ENCODE measurements around the gene NUBPL.

The NUBPL gene

DNA sequence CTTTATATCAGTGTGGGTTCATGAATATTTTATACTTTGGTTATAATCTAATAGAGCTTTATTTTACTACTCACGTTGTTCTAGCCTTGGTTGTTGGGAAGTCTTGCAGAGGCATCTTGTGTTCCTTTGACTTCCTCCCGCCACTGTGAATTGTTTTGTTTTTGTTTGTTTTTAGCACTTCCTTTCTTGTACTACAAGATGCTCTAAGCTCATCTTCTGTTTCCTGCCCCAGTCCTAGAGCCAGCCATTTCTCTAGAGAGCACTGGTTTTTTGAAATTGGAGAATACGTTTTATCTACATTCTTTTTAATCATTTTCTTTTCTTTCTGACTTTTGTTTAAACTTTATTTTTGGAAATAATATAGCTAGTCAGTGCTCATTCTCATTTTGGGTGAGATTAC is 15.9 kb upstream of the NUBPL start:
- no peaks in the 10 kb centered on the region for H3K9me2 ChIP-seq (replicated peaks; ENCODE audit: low read depth, low read length)
- H3F3A ChIP-seq (ENCODE audit: low read depth) = no peaks in the 10 kb centered on the region
- no peaks in the 10 kb centered on the region for H3K79me2 ChIP-seq (ENCODE audit: insufficient read depth, low read length)
- no peak for TF ChIP-seq EZH2phosphoT487 (IDR thresholded peaks at IDR 0.05; ENCODE audit: borderline replicate concordance)
- H3K36me3 ChIP-seq (ENCODE audit: insufficient read depth, low read length) = no peaks in the 10 kb centered on the region
- H4K20me1 ChIP-seq (ENCODE audit: insufficient read depth, low read length, poor library complexity, severe bottlenecking) = no peaks in the 10 kb centered on the region
- H3K4me2 ChIP-seq (ENCODE audit: low read depth, low read length, poor library complexity, severe bottlenecking) = no peak overlapping the region
- no peaks in the 10 kb centered on the region for H3K9me3 ChIP-seq (ENCODE audit: insufficient read depth, low read depth, low read length)
- H2AFZ ChIP-seq (ENCODE audit: low read length) = no peak overlapping the region
- H3K4me1 ChIP-seq (ENCODE audit: insufficient read depth, low read length, poor library complexity, severe bottlenecking) = no peaks in the 10 kb centered on the region
- H3K27me3 ChIP-seq (ENCODE audit: insufficient read depth, low read length, poor library complexity, severe bottlenecking) = no peaks in the 10 kb centered on the region
- no peak overlapping the region for H3K4me3 ChIP-seq (ENCODE audit: low read length, poor library complexity, severe bottlenecking)
- no peak overlapping the region for H3K9ac ChIP-seq (ENCODE audit: low read depth, low read length, poor library complexity, severe bottlenecking)

DNA sequence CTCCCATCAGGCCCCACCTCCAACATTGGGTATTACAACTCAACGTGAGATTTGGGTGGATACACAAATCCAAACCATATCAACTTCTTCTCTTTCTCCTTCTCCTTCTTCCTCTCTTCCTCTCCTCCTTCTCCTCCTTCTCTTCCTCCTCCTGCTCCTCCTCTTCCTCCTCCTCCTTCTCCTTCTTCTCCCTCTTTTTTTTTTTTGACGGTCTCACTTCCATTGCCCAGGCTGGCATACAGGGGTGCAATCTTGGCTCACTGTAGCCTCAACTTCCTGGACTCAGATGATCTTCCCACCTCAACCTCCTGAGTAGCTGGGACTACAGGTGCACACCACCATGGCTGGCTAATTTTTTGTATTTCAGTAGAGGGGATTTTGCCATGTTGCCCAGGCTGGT is 11.4 kb upstream of the NUBPL start:
- no peaks in the 10 kb centered on the region for H3K9me2 ChIP-seq (replicated peaks; ENCODE audit: low read depth, low read length)
- no peak overlapping the region for H3K4me3 ChIP-seq (ENCODE audit: low read length, poor library complexity, severe bottlenecking)
- H3K36me3 ChIP-seq (ENCODE audit: insufficient read depth, low read length) = no peaks in the 10 kb centered on the region
- H3K79me2 ChIP-seq (ENCODE audit: insufficient read depth, low read length) = no peaks in the 10 kb centered on the region
- peaks cover 6% of the 10 kb centered on the region for H3K27me3 ChIP-seq (ENCODE audit: insufficient read depth, low read length, poor library complexity, severe bottlenecking)
- no peak overlapping the region for H3K9ac ChIP-seq (ENCODE audit: low read depth, low read length, poor library complexity, severe bottlenecking)
- H2AFZ ChIP-seq (ENCODE audit: low read length) = no peak overlapping the region
- H3K9me3 ChIP-seq (ENCODE audit: insufficient read depth, low read depth, low read length) = no peaks in the 10 kb centered on the region
- H3K4me2 ChIP-seq (ENCODE audit: low read depth, low read length, poor library complexity, severe bottlenecking) = no peak overlapping the region
- no peaks in the 10 kb centered on the region for H3F3A ChIP-seq (ENCODE audit: low read depth)
- TF ChIP-seq, protein P1, sequence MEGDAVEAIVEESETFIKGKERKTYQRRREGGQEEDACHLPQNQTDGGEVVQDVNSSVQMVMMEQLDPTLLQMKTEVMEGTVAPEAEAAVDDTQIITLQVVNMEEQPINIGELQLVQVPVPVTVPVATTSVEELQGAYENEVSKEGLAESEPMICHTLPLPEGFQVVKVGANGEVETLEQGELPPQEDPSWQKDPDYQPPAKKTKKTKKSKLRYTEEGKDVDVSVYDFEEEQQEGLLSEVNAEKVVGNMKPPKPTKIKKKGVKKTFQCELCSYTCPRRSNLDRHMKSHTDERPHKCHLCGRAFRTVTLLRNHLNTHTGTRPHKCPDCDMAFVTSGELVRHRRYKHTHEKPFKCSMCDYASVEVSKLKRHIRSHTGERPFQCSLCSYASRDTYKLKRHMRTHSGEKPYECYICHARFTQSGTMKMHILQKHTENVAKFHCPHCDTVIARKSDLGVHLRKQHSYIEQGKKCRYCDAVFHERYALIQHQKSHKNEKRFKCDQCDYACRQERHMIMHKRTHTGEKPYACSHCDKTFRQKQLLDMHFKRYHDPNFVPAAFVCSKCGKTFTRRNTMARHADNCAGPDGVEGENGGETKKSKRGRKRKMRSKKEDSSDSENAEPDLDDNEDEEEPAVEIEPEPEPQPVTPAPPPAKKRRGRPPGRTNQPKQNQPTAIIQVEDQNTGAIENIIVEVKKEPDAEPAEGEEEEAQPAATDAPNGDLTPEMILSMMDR (conservative IDR thresholded peaks at IDR 0.05; ENCODE audit: low read length) = no peak
- TF ChIP-seq EZH2phosphoT487 (IDR thresholded peaks at IDR 0.05; ENCODE audit: borderline replicate concordance) = no peak
- no peaks in the 10 kb centered on the region for H4K20me1 ChIP-seq (ENCODE audit: insufficient read depth, low read length, poor library complexity, severe bottlenecking)
- no peaks in the 10 kb centered on the region for H3K4me1 ChIP-seq (ENCODE audit: insufficient read depth, low read length, poor library complexity, severe bottlenecking)

DNA sequence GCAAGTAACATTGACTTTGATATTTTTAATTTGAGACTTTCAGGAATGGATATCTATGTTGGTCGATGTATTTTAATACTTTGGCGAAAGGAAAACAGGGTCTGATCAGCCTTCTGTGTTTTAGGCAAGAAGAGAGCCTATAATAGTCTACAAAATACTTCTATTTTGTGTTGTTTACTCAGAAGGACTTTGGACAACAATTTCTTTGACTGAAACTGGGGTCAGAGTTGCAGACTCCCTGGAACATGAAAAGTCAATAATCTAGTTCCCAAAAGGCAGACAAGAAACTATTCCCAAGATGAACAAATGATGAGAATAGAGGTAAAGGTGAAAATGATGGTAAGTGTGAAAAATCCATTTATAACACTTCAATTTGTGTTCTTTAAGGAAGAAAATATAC is 10.6 kb upstream of the NUBPL start:
- TF ChIP-seq, protein P1 (conservative IDR thresholded peaks at IDR 0.05; ENCODE audit: low read length) = no peak
- TF ChIP-seq EZH2phosphoT487 (IDR thresholded peaks at IDR 0.05; ENCODE audit: borderline replicate concordance) = no peak
- Histone ChIP-seq H3K9me3 (ENCODE audit: insufficient read depth, low read depth, low read length) (no peaks in the 10 kb centered on the region), H4K20me1 (ENCODE audit: insufficient read depth, low read length, poor library complexity, severe bottlenecking) (no peaks in the 10 kb centered on the region), H3K9ac (ENCODE audit: low read depth, low read length, poor library complexity, severe bottlenecking) (no peak overlapping the region), H3F3A (ENCODE audit: low read depth) (no peaks in the 10 kb centered on the region), H3K4me1 (ENCODE audit: insufficient read depth, low read length, poor library complexity, severe bottlenecking) (no peaks in the 10 kb centered on the region), H3K79me2 (ENCODE audit: insufficient read depth, low read length) (no peaks in the 10 kb centered on the region), H2AFZ (ENCODE audit: low read length) (no peak overlapping the region), H3K4me3 (ENCODE audit: low read length, poor library complexity, severe bottlenecking) (no peak overlapping the region), H3K27me3 (ENCODE audit: insufficient read depth, low read length, poor library complexity, severe bottlenecking) (peaks cover 8% of the 10 kb centered on the region), H3K36me3 (ENCODE audit: insufficient read depth, low read length) (no peaks in the 10 kb centered on the region), H3K4me2 (ENCODE audit: low read depth, low read length, poor library complexity, severe bottlenecking) (no peak overlapping the region), H3K9me2 (replicated peaks; ENCODE audit: low read depth, low read length) (no peaks in the 10 kb centered on the region)

DNA sequence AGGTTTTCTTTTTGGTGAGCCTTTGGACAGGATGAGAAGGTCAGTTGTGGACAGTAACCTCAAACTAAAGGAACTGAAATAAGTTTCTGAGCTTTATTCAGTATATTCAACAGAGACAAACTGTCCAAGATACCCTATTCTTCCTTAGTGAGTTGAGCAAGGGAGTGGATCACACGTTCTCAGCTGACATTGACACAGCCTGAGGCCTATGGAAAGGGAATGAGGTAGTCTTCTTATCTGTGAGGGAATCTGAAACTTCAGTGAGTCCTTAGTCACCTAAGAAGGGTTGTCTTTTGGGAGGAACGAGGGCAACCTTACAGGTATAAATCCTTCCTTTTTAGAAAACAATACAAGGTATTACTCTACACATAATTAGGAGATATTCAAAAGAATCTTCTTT is 5.0 kb upstream of the NUBPL start:
- Histone ChIP-seq H3K36me3 (ENCODE audit: insufficient read depth, low read length) (no peaks in the 10 kb centered on the region), H4K20me1 (ENCODE audit: insufficient read depth, low read length, poor library complexity, severe bottlenecking) (no peaks in the 10 kb centered on the region), H3K4me2 (ENCODE audit: low read depth, low read length, poor library complexity, severe bottlenecking) (no peak overlapping the region), H3K9me3 (ENCODE audit: insufficient read depth, low read depth, low read length) (no peaks in the 10 kb centered on the region), H3K9me2 (replicated peaks; ENCODE audit: low read depth, low read length) (no peaks in the 10 kb centered on the region), H3K27me3 (ENCODE audit: insufficient read depth, low read length, poor library complexity, severe bottlenecking) (peaks cover 12% of the 10 kb centered on the region), H3K4me3 (ENCODE audit: low read length, poor library complexity, severe bottlenecking) (no peak overlapping the region), H3K9ac (ENCODE audit: low read depth, low read length, poor library complexity, severe bottlenecking) (no peak overlapping the region), H3K79me2 (ENCODE audit: insufficient read depth, low read length) (no peaks in the 10 kb centered on the region), H3K4me1 (ENCODE audit: insufficient read depth, low read length, poor library complexity, severe bottlenecking) (peaks cover 5% of the 10 kb centered on the region), H2AFZ (ENCODE audit: low read length) (no peak overlapping the region), H3F3A (ENCODE audit: low read depth) (no peaks in the 10 kb centered on the region)
- TF ChIP-seq, protein P1 (conservative IDR thresholded peaks at IDR 0.05; ENCODE audit: low read length) = no peak
- no peak for TF ChIP-seq EZH2phosphoT487 (IDR thresholded peaks at IDR 0.05; ENCODE audit: borderline replicate concordance)
